ENCODE measurements around the gene TMOD1. TPM values are rescaled to one million over a fixed set of nuclear protein-coding genes. Genes with fewer than 3 reads are reported as not detected.
"Not testable (repeated sequence)": the region's sequence is repeated elsewhere in the genome, so short reads cannot be mapped to it uniquely, and the experiment has no call there.

The TMOD1 gene
- polyA plus RNA-seq, 5 donors = 1.2 to 8.1 (median 1.8) TPM

- DNase-seq = not testable (repeated sequence)
These were observed 3.7 kb upstream of the TMOD1 start for GRCh38 chr9:97497558-97498375.

DNA sequence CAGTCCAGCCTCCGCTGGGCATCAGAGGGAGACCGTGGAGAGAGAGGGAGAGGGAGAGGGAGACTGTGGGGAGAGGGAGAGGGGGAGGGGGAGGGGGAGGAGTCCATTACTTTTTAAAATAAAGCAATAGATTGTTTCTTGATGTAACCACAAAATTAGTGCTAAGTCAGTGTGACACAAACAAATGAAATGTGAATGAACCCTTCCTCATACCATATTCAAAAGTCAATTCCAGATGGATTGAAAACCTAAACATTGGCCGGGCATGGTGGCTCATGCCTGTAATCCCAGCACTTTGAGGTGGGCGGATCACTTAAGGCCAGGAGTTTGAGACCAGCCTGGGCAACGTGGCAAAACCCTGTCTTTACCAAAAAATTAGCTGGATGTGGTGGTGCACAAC is 2.6 kb upstream of the TMOD1 start:
- not testable (repeated sequence) for DNase-seq

- no peak for DNase-seq
These were observed 1.2 kb upstream of the TMOD1 start for GRCh38 chr9:97500263-97500662.

GRCh38 chr9:97500765-97501176 is 695 bp upstream of the TMOD1 start:
- DNase-seq = no peak

- no peak for DNase-seq
These were observed 431 bp downstream of the TMOD1 start for GRCh38 chr9:97501972-97502221.

DNA sequence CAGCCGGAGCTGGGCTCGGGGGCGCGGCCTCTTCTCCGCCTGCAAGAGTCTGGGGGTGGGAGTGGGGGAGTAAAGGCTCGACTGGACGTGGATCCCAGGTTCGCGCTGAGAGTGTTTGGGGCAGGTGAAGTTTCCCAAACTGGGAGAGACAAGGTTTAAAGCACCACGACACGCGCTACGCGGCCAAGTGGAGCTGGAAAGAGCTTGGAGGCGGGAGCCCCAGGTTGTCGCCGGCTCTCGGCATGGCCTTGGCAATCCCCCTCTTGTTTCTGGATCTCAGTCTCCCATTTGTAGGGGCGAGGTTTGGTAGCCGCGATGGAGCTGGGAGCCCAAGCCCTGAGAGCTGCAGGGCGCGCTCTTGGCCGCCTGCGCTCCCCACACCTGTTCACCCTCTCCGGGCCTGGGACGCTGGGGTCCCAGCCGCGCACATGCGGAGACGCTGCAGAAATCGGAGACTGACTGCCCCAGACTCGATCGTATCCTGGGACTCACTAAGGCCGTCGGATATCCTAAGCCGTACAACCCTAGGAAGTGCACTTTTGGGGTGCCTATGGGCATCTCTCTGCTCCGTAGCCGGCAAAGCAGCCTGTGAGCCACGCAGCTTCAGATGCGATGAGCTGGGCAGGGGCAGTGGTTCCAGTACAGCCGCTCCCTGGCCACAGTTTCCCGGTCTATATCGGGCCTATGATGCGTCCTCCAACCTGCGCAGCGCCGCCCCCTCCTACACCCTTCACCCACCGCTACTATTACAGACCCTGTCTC is 937 bp downstream of the TMOD1 start:
- no peak for DNase-seq

- no peak for DNase-seq
These were observed 1.8 kb downstream of the TMOD1 start for GRCh38 chr9:97502984-97503861.

- DNase-seq = no peak
These were observed 2.4 kb downstream of the TMOD1 start for GRCh38 chr9:97503862-97504210.

DNA sequence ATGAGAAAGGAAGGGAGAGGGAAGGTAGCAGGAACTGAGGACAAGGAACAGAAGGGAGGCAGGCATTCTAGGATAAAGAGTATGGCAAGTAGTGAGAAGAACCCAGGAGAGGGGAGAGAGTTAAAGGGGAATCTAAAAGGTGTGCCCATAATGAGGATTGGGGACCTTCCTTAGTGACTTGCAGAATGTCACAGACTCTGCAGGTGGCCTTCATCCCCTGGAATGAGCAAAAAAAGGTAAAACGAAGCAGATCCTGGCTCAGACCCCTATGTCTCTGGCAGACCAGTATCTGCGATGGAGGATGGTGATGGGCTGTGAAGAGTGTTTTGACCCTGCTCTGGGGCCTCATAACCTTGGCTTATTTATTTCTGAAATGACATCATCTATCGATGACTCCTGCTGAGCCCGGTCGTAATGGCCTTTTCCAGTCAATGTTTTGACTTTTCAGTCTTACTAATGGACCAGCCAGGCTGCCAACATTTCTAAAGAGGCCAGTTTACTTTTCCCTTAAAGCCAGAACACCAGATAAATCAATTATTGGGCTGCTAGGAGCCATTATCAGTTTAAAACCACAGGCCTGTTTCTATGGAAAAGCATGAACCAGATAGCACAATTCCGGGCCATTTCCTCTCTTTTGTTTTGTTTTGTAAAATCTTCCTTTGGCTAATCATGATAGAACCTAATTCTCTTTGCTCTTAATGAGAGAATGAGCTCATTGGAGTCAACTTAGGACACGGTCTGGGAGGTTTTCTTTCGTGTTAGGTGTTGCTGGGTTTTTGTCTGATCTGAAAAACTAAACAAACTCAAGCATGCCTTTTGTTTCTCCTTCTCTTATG is 3.1 kb downstream of the TMOD1 start:
- DNase-seq = no peak

DNA sequence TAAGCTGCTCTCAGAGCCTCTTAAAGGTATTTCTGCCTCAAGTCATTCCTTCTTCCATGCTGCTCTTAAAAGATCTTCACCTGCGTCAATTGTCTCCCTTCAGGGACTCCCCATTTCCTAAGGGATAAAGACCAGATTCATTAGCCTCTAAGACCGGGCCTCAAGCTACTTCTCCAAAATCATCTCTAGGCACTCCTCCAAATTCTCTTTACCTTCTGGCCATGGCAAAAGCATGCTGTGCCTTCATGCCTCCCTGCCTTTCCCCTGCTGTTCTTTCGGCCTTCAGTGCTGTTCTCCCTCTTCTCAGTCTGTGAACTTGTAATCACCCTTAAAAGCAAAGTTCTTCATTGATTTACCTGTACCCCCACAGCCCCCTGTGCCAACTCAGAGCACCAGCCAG is 4.4 kb downstream of the TMOD1 start:
- DNase-seq = no peak

- DNase-seq = no peak
These were observed 4.8 kb downstream of the TMOD1 start for GRCh38 chr9:97506306-97506705.

DNA sequence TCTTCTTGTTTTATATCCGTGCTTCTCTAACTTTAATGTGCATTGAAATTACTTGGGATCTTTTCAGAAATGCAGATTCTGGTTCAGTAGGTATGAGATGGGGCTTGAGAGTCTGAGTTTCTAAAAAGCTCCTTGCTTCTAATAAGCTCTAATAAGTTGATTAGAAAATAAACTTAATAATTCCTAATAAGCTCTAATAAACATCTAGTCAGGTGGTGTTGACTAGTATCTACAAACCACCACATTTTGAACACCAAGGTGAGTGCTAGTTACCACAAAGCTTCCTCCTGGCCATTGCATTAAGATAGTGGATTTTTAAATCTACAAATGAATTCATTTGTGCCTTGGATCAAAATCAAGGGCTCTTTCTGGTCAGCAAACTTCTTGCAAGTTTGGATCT is 5.3 kb downstream of the TMOD1 start:
- DNase-seq = no peak

- DNase-seq = no peak
These were observed 6.0 kb downstream of the TMOD1 start for GRCh38 chr9:97507428-97507984.

- DNase-seq = no peak
These were observed 7.4 kb downstream of the TMOD1 start for GRCh38 chr9:97508852-97509251.

GRCh38 chr9:97510797-97511654 is 9.6 kb downstream of the TMOD1 start:
- DNase-seq = no peak

DNA sequence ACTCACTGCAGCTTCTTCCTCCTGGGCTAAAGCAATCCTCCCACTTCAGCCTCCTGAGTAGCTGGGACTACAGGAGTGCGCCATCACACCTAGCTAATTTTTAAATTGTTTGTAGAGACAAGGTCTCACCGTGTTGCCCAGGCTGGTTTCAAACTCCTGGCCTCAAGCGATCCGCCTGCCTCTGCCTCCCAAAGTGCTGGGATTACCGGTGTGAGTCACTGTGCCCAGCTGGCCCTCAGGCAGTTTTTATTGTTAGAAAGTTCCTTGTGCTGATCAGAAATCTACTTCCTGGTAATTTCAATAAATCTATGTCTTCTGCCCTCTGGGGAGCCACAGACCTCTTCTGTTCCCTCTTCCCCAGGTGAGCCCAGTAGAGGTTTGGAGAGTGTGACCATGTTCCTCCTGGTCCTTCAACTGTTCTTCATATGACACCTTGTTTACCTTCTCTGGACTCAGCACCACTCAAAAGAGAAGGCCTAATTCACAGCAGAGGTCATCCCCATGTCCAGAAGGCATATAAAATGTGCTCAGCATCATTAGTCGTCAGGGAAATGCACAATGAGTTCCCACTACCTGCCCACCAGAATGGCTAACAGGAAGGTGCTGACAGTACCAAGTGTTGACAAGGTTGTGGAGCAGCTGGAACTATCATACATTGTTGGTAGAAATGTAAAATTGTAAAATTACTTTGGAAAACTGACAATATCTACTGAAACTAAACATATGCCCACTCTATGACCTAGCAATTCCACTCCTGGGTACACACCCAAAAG is 10.4 kb downstream of the TMOD1 start:
- no peak for DNase-seq

DNA sequence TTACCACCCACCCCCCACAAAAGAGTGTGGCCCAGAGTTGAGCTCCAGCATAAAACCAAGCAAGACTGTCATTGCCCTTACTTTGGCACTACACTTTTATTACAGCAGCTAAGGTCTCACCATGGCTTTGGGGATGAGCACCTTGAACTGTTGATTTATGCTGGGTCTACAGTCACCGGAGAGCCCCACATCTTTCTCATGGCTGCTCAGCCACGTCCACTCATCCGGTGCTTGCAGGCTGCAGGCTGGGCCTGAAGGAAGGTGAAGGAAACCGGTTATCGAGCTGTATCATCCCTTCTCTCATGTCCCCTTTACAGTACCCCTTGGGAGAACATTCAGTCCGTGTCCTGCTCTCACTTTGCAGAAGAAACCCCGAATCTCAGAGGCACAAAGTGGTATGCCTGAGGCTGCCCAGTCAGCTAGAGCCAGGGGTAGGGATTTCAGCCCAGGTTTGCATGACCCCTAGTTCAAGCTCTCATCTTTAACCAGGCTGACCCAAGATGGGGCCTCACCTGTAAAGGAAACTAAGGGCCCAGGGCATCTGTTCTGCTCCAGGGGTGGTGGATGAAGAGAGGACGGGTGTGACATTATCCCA is 11.6 kb downstream of the TMOD1 start:
- DNase-seq = no peak

DNA sequence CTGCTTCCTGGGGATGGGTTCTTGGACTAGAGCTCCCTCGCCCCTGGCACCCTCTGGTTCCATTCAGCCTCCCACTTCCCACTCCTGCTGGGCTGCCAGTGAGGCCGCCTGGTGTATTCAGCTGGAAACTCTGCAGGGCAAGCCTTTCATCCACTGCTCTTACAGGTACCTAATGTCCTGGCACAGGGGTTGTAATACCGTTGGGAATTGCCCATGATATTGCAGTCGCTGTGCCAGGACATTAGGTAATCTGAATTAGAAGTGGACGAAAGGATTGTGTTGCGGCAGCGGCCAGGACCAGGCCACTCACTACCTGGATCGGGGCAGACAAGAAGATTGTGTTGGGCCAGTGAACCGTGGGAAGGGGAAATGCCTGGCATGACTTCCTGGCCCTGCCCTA is 13.1 kb downstream of the TMOD1 start:
- no peak for DNase-seq

- no peak for DNase-seq
These were observed 14.2 kb downstream of the TMOD1 start for GRCh38 chr9:97515662-97516061.
